BJ (cell line): Measurements from ENCODE around the gene ZBTB18. TPM values are rescaled to one million over a fixed set of nuclear protein-coding genes. Genes with fewer than 3 reads are reported as not detected.

Experiments
- CTCF ChIA-PET: fragments of 350-600 bp; formaldehyde crosslinking; extraction: SDS; loops from one replicate; lab custom pipeline; 2021; ENCODE audit warnings: antibody characterized with exemption, inconsistent platforms; lab: Yijun Ruan, JAX
- POLR2A ChIA-PET: fragments of 300-600 bp; sonication (Branson Sonifier 250); formaldehyde crosslinking; extraction: SDS; loops from one replicate; lab custom pipeline; 2021; ENCODE audit warnings: antibody characterized with exemption; lab: Charles Lee
- DNase-seq: peaks from one replicate; pipeline ENCODE4 v3.0.0-alpha.2; 2011; ENCODE audit warnings: low read depth
- H3K27me3 ChIP-seq: 2 replicates; pipeline ENCODE4 v1.6.0; 2011; ENCODE audit warnings: low read length; ENCODE audit not compliant: control insufficient read depth, insufficient read depth
- H3K36me3 ChIP-seq: 2 replicates; pipeline ENCODE4 v1.5.1; 2011; ENCODE audit warnings: low read length; ENCODE audit not compliant: control insufficient read depth, insufficient read depth
- H3K4me3 ChIP-seq: 2 replicates; pipeline ENCODE4 v1.5.1; 2011; ENCODE audit warnings: low read depth, mild to moderate bottlenecking, control low read depth, low read length
- polyA plus RNA-seq: library from polyadenylated mRNA; depleted of rRNA; stranded (reverse); fragments of >200 nt; gene quantifications from 2 replicates; pipeline ENCODE4 v1.2.3, GENCODE V29; 2011
- TF ChIP-seq, protein P1 (sequence below): IDR thresholded peaks from 2 replicates; pipeline ENCODE4 v1.5.1; 2011; ENCODE audit warnings: low read depth, mild to moderate bottlenecking, control low read depth, inconsistent platforms, low read length, moderate library complexity; ENCODE audit not compliant: insufficient read depth

ZBTB18 gene
- polyA plus RNA-seq, 1 experiment: 12.7 TPM

DNA sequence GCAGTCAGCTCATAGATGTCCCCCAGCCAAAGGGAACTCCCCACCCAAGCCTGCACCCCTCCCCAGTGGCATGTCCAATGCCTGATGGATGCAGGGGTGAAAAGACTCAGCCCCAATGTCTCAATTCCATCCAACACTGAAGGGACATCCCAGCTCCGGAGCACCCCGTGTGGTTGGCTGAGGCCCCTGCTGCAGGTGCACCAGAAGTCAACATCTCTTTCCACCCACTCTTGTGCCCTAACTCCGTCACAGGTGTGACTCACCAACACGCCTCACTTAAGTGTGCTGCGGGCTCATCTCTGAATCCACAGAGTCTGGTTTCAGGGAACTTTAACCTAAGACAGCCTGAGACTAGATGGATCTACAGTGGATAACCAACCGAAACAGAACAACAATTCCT lies 40.9 kb upstream of the ZBTB18 start:
- CTCF ChIA-PET: interaction anchor here (1.4 kb wide), 1 partner anchor 262 kb away, joined by 5 read pairs; no protein-coding TSS in a partner anchor
- TF ChIP-seq, protein P1, sequence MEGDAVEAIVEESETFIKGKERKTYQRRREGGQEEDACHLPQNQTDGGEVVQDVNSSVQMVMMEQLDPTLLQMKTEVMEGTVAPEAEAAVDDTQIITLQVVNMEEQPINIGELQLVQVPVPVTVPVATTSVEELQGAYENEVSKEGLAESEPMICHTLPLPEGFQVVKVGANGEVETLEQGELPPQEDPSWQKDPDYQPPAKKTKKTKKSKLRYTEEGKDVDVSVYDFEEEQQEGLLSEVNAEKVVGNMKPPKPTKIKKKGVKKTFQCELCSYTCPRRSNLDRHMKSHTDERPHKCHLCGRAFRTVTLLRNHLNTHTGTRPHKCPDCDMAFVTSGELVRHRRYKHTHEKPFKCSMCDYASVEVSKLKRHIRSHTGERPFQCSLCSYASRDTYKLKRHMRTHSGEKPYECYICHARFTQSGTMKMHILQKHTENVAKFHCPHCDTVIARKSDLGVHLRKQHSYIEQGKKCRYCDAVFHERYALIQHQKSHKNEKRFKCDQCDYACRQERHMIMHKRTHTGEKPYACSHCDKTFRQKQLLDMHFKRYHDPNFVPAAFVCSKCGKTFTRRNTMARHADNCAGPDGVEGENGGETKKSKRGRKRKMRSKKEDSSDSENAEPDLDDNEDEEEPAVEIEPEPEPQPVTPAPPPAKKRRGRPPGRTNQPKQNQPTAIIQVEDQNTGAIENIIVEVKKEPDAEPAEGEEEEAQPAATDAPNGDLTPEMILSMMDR: no peak
- DNase-seq: no peak
- H3K36me3 ChIP-seq: no peaks in the 10 kb centered on the region
- POLR2A ChIA-PET: no interaction called here
- no peak overlapping the region for H3K4me3 ChIP-seq
- H3K27me3 ChIP-seq: no peaks in the 10 kb centered on the region; the same call in 1 of the 2 replicates

DNA sequence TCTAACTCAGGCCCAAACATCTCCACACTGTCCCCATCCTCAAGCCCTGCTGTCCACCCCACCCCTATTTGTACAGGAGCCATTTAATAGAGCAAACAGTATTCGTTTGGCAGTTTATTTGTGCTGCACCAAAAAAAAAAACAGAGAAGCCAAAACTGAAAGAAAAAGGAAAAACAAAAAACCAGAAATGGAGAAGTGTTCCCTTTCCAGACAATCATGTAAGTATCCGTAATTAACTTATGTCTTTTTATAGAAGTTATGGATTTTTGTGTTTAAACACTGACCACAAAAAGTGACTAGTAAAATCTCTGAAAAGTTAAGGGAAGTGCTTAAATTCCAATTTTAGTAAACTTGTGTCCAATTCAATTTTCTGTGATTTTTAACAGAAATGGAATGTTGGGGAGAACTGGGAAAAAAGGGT lies 40.4 kb upstream of the ZBTB18 start:
- ChIA-PET POLR2A (no interaction called here), CTCF (interaction anchor here (1.4 kb wide), 1 partner anchor 262 kb away, joined by 5 read pairs; no protein-coding TSS in a partner anchor)
- Histone ChIP-seq H3K36me3 (no peaks in the 10 kb centered on the region), H3K27me3 (no peaks in the 10 kb centered on the region), H3K4me3 (no peak overlapping the region)
- peak; percentile 19 for DNase-seq
- TF ChIP-seq, protein P1: no peak

DNA sequence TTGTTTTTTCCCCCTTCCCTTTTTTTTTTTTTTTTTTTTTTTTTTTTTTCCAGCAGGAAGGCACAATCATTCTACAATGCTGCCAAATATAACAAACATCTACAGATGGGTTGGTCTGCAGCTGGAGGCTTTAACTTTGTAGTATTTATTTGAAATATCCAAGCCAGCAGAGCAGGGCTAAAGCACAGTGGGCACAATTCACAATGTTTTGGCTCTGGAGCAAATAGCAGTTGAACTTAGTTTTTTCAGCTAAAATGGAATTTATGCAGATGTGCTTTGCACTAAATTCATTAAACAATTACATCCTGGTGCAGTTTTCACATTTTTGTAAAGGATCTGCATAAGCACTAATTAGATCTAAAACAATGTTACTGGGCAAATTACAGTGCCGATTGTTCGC lies 39.8 kb upstream of the ZBTB18 start:
- no peaks in the 10 kb centered on the region for H3K36me3 ChIP-seq
- CTCF ChIA-PET: no interaction called here
- no peak overlapping the region for H3K4me3 ChIP-seq
- TF ChIP-seq, protein P1: no peak
- POLR2A ChIA-PET: no interaction called here
- H3K27me3 ChIP-seq: no peaks in the 10 kb centered on the region
- DNase-seq: peak; percentile 2

DNA sequence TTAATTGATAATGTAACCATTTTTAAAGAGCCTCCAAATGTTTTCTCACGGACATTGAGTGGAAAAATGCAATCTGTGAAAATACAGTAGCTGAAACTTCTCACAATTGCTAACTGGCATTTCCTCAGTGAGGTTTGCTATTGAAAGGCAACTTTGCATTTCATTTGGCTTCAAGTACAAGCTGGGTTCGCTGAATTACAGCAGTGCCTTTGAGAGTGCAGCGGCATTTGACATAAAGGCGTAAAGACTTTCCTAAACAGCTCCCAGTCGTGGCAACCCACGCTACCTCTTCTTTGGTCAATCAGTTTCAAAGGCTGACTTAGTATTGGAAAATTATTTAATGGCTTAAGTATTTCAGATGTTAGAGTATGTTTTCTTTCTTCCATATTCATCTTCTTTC lies 39.3 kb upstream of the ZBTB18 start:
- Histone ChIP-seq H3K36me3 (no peaks in the 10 kb centered on the region), H3K4me3 (no peak overlapping the region), H3K27me3 (no peaks in the 10 kb centered on the region)
- CTCF ChIA-PET: no interaction called here
- TF ChIP-seq, protein P1: no peak
- POLR2A ChIA-PET: no interaction called here
- no peak for DNase-seq

DNA sequence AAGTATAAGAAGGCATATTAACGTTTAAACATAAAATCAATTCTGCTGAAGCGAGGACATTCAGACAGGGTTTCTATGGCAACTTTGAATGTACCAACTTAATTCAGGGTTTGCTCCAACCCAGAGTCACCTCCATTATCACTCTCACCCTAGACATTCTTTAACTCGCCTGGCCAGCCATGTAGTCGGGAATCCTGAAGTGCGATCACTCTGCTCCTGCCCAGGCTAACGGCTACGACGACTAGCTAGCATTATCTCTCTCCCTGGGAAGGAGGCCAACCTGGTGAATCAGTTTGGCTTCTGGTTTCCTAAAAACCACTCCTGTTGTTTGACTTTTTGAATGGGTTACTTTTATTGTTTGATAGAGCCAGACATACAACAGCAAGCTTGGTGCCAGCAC lies 38.9 kb upstream of the ZBTB18 start:
- Histone ChIP-seq H3K36me3 (no peaks in the 10 kb centered on the region), H3K27me3 (no peaks in the 10 kb centered on the region), H3K4me3 (no peak overlapping the region)
- CTCF ChIA-PET: interaction anchor here (0.6 kb wide), 1 partner anchor 420 kb away, joined by 4 read pairs; no protein-coding TSS in a partner anchor
- TF ChIP-seq, protein P1: no peak
- peak; percentile 2 for DNase-seq
- POLR2A ChIA-PET: no interaction called here
